ENCODE results near the gene RAB3IP. TPM values are rescaled to one million over a fixed set of nuclear protein-coding genes. Genes with fewer than 3 reads are reported as not detected.
"Not testable (repeated sequence)": the region's sequence is repeated elsewhere in the genome, so short reads cannot be mapped to it uniquely, and the experiment has no call there.

Gene RAB3IP
- total RNA-seq, 2 experiments from 2014 or later = 23.0 to 25.4 TPM

DNA sequence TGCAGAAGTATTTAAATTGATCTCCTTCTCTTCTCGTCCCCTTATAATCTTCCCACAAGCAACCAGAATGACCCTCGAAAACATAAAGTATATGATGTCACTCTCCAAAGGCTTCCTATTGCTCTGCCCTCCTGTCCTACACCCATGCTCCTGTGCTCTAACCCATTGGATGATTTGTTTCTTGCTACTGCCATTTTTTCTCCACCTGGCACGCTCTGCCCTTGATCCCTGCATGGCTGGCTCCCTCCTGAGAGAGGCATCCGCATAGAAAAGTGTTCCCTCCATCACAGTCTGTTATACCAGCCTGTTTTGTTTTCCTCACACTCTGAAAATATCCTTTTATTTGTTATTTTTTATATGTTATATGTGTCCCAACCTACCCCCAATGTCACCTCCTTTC lies 106.2 kb downstream of the RAB3IP start:
- H3K9me3 Mint-ChIP-seq = no peaks in the 10 kb centered on the region
- no peaks in the 10 kb centered on the region for H3K4me1 Mint-ChIP-seq (ENCODE audit: low read depth)
- no peak overlapping the region for H3K27ac Mint-ChIP-seq
- H3K4me3 Mint-ChIP-seq = no peak overlapping the region
- intact Hi-C loops (cut with micrococcal nuclease) = no loop called here
- no peaks in the 10 kb centered on the region for H3K36me3 Mint-ChIP-seq (ENCODE audit: low read depth)
- no peak for DNase-seq
- CTCF ChIA-PET = no interaction called here
- H3K27me3 Mint-ChIP-seq (ENCODE audit: low read depth) = peaks cover 3% of the 10 kb centered on the region

DNA sequence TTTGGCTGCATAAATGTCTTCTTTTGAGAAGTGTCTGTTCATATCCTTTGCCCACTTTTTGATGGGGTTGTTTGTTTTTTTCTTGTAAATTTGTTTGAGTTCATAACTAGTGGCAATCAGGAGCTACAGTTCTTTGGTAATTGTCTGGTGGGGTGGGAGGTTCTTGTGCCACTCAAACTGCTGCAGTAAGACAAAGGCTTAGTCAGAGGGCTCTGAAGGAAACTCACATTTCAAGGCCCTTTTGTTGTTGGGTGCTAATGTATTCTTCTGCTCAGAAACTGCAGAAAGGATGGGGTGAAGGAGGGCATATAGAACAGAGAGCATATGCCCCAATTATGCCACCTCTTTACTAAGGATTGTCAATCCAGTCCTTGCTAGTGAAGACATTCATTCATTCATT lies 108.3 kb downstream of the RAB3IP start:
- Mint-ChIP-seq H3K36me3 (ENCODE audit: low read depth) (no peaks in the 10 kb centered on the region), H3K9me3 (no peaks in the 10 kb centered on the region), H3K4me1 (ENCODE audit: low read depth) (no peaks in the 10 kb centered on the region), H3K4me3 (no peak overlapping the region), H3K27ac (no peak overlapping the region), H3K27me3 (ENCODE audit: low read depth) (peaks cover 9% of the 10 kb centered on the region)
- CTCF ChIA-PET = no interaction called here
- DNase-seq = no peak
- intact Hi-C loops (cut with micrococcal nuclease) = no loop called here

DNA sequence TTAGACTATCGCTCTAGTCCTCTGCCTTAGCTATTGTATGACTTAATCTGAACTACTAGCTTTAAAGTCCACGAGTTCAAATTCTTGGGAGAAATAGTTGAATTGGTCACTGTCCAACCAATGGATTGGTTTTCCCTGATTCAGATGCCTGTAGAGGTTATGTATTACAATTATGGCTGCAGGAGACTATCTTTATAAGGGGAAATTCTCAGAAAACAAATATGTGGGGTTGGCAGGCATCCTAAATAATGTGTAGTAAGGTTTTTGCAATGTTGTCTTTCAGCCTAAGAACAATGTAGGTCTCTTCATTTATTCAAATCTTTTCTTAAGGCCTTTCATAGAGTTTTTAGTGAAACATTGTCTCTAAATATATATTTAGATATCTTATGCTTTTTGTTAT lies 113.3 kb downstream of the RAB3IP start:
- H3K36me3 Mint-ChIP-seq (ENCODE audit: low read depth) = no peaks in the 10 kb centered on the region
- CTCF ChIA-PET = interaction anchor here (0.7 kb wide), 1 partner anchor 49 kb away, joined by 3 read pairs; no protein-coding TSS in a partner anchor
- no peak overlapping the region for H3K27ac Mint-ChIP-seq
- no peak overlapping the region for H3K4me3 Mint-ChIP-seq
- intact Hi-C loops (cut with micrococcal nuclease) = no loop called here
- H3K27me3 Mint-ChIP-seq (ENCODE audit: low read depth) = peaks cover 9% of the 10 kb centered on the region
- DNase-seq = no peak
- no peaks in the 10 kb centered on the region for H3K4me1 Mint-ChIP-seq (ENCODE audit: low read depth)
- peaks cover 1% of the 10 kb centered on the region for H3K9me3 Mint-ChIP-seq

DNA sequence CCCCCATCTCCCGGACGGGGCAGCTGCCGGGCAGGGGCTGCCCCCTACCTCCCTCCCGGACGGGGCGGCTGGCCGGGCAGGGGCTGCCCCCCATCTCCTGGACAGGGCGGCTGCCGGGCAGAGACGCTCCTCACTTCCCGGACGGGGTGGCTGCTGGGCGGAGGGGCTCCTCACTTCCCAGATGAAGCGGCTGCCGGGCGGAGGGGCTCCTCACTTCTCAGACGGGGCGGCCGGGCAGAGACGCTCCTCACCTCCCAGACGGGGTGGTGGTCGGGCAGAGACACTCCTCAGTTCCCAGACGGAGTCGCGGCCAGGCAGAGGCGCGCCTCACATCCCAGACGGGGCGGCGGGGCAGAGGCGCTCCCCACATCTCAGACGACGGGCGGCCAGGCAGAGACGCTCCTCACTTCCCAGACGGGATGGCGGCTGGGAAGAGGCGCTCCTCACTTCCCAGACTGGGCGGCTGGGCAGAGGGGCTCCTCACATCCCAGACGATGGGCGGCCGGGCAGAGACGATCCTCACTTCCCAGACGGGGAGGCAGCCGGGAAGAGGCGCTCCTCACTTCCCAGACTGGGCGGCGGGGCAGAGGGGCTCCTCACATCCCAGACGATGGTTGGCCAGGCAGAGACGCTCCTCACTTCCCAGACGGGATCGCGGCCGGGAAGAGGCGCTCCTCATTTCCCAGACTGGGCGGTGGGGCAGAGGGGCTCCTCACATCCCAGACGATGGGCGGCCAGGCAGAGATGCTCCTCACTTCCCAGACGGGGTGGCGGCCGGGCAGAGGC lies 114.7 kb downstream of the RAB3IP start:
- H3K4me1 Mint-ChIP-seq (ENCODE audit: low read depth); CTCF ChIA-PET; H3K9me3 Mint-ChIP-seq; DNase-seq; intact Hi-C loops (cut with micrococcal nuclease); H3K27me3 Mint-ChIP-seq (ENCODE audit: low read depth); H3K27ac Mint-ChIP-seq; H3K36me3 Mint-ChIP-seq (ENCODE audit: low read depth); H3K4me3 Mint-ChIP-seq: not testable (repeated sequence)

DNA sequence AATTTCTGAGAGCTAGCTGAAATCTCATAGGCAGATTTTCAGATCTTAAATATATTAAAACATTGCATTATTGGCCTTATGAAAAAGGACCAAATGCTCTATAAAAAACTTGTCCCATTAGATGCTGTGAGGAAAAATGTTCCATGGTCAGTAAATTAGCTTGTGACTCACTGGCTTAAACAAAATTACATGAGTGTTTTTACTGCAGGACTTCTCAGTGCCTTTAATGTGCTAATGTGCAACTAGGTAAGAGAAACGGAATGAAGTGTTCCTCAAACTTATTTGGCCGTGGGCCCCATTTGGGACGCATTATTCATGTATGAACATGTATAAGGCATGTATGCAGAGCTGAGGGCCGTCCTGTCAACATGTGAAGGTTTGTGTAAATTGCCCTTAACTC lies 128.0 kb downstream of the RAB3IP start:
- Mint-ChIP-seq H3K4me3 (no peak overlapping the region), H3K9me3 (no peaks in the 10 kb centered on the region), H3K4me1 (ENCODE audit: low read depth) (no peaks in the 10 kb centered on the region), H3K27me3 (ENCODE audit: low read depth) (peaks cover 15% of the 10 kb centered on the region), H3K36me3 (ENCODE audit: low read depth) (no peaks in the 10 kb centered on the region), H3K27ac (no peak overlapping the region)
- CTCF ChIA-PET = interaction anchor here (1.2 kb wide), 1 partner anchor 13 kb away, joined by 3 read pairs; no protein-coding TSS in a partner anchor
- intact Hi-C loops (cut with micrococcal nuclease) = no loop called here
- DNase-seq = no peak

DNA sequence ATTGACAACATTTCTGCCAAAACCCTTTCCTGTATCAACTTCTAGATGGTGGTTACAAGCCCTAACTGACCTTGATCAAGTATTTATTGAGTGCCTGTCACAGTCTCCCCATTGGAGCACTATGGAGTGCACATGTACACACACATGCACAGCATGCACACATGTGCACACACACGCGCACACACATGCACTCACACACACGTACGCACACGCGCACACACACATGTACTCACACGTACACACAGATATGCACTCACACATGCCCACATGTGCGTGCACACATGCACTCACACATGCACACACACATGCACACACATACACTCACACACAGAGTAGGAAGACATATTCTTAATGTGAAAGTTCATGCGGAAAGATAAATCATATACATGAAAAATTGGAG lies 130.0 kb downstream of the RAB3IP start:
- Mint-ChIP-seq H3K9me3 (no peaks in the 10 kb centered on the region), H3K36me3 (ENCODE audit: low read depth) (no peaks in the 10 kb centered on the region), H3K27me3 (ENCODE audit: low read depth) (peaks cover 18% of the 10 kb centered on the region), H3K27ac (no peak overlapping the region), H3K4me3 (no peak overlapping the region), H3K4me1 (ENCODE audit: low read depth) (no peaks in the 10 kb centered on the region)
- CTCF ChIA-PET = interaction anchor here (2.7 kb wide), 1 partner anchor 11 kb away, joined by 9 read pairs; no protein-coding TSS in a partner anchor
- no peak for DNase-seq
- intact Hi-C loops (cut with micrococcal nuclease) = no loop called here

DNA sequence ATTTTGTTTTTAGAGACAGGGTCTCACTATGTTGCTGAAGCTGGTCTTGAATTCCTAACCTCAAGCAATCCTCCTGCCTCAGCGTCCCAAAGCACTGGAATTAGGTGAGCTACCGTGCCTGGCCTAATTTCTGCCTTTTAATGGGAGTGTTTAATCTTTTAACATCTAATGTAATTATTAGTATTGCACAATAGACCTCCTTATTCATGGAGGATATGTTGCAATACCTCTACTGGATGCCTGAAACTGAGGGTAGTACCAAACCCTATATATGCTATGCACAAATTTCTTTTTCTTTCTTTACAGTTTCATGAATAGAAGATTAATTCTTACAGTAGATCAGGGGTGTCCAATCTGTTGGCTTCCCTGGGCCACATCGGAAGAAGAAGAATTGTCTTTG lies 134.1 kb downstream of the RAB3IP start:
- no peak overlapping the region for H3K27ac Mint-ChIP-seq
- CTCF ChIA-PET = interaction anchor here (1.0 to 1.3 kb wide), 2 partner anchors 582 to 858 kb away, joined by 3 read pairs; no protein-coding TSS in a partner anchor
- no peak for DNase-seq
- no peaks in the 10 kb centered on the region for H3K36me3 Mint-ChIP-seq (ENCODE audit: low read depth)
- peaks cover 9% of the 10 kb centered on the region for H3K27me3 Mint-ChIP-seq (ENCODE audit: low read depth)
- intact Hi-C loops (cut with micrococcal nuclease) = loop anchor here (10.0 kb wide), 1 partner anchor 578 kb away; no protein-coding TSS in a partner anchor
- H3K4me3 Mint-ChIP-seq = no peak overlapping the region
- no peaks in the 10 kb centered on the region for H3K4me1 Mint-ChIP-seq (ENCODE audit: low read depth)
- H3K9me3 Mint-ChIP-seq = no peaks in the 10 kb centered on the region

Other genes with a start within 250 kb of the RAB3IP start
- gene CCT2, start 153.4 kb upstream of the RAB3IP start, total RNA-seq = 100 to 1,000 TPM; 268 to 280 TPM
- not detected for gene LRRC10, start 128.0 kb upstream of the RAB3IP start, total RNA-seq
- not detected for gene BEST3, start 39.6 kb upstream of the RAB3IP start, total RNA-seq
- not detected for gene MYRFL, start 86.4 kb downstream of the RAB3IP start, total RNA-seq